Natural killer cell (primary cell): ENCODE data around the gene UTP4. TPM values are rescaled to one million over a fixed set of nuclear protein-coding genes. Genes with fewer than 3 reads are reported as not detected.

Experiments
- ATAC-seq, 3 donors: fragments of 150-1000 bp in 2 of 3; fragments of 200-7000 bp in 1 of 3; cut with Tn5 transposase; 1 replicate in 1 of 3; 2 replicates in 2 of 3; pipeline ENCODE4 v1.10.0; 2021; ENCODE audit warnings: mild to moderate bottlenecking in 2 of 3, moderate library complexity in 2 of 3
- DNase-seq, 2 donors: peaks; one replicate each; pipeline versions ENCODE4 v3.0.0 to v3.0.0-alpha.2; 2013 to 2021; ENCODE audit warnings: mixed read lengths in 1 of 2
- H3K27ac ChIP-seq: one replicate; pipeline ENCODE4 v1.5.1; 2013; ENCODE audit warnings: mild to moderate bottlenecking, low read length
- H3K27me3 ChIP-seq: one replicate; pipeline ENCODE4 v1.6.1; 2013; ENCODE audit warnings: low read length; ENCODE audit not compliant: control insufficient read depth, insufficient read depth
- H3K36me3 ChIP-seq: one replicate; pipeline ENCODE4 v1.6.1; 2013; ENCODE audit warnings: low read length; ENCODE audit not compliant: control insufficient read depth, insufficient read depth
- H3K4me1 ChIP-seq: one replicate; pipeline ENCODE4 v1.6.1; 2013; ENCODE audit warnings: low read length; ENCODE audit not compliant: control insufficient read depth, insufficient read depth
- H3K4me3 ChIP-seq: one replicate; pipeline ENCODE4 v1.5.1; 2013; ENCODE audit warnings: low read length
- H3K9me3 ChIP-seq: one replicate; pipeline ENCODE4 v1.6.1; 2013; ENCODE audit warnings: low read length; ENCODE audit not compliant: control insufficient read depth, insufficient read depth
- H3K27ac Mint-ChIP-seq, 2 donors: one replicate each; pipeline ENCODE4 v1.8.0; 2022; ENCODE audit warnings: mild to moderate bottlenecking in 2 of 2, mixed read lengths in 2 of 2, moderate library complexity in 1 of 2
- H3K27me3 Mint-ChIP-seq, 2 donors: one replicate each; pipeline ENCODE4 v1.8.0; 2022; ENCODE audit warnings: low read depth in 2 of 2, mixed read lengths in 2 of 2
- H3K36me3 Mint-ChIP-seq: one replicate; pipeline ENCODE4 v1.8.0; 2022; ENCODE audit warnings: mixed read lengths
- H3K4me1 Mint-ChIP-seq, 2 donors: one replicate each; pipeline ENCODE4 v1.8.0; 2022; ENCODE audit warnings: mixed read lengths in 2 of 2
- H3K4me3 Mint-ChIP-seq: one replicate; pipeline ENCODE4 v1.8.0; 2022; ENCODE audit warnings: mild to moderate bottlenecking, moderate library complexity, mixed read lengths
- H3K9me3 Mint-ChIP-seq, 2 donors: one replicate each; pipeline ENCODE4 v1.8.0; 2022; ENCODE audit warnings: mixed read lengths in 2 of 2
- CTCF ChIP-seq: fragments of 200-600 bp; IDR thresholded peaks from one replicate; pipeline ENCODE4 v1.8.0; 2022; ENCODE audit warnings: antibody characterized with exemption
- WGBS: methylation state at CpG from one replicate; pipeline ENCODE4 v1.1.7; 2013; ENCODE audit warnings: missing lambda C conversion rate; ENCODE audit not compliant: insufficient coverage; 5-methylcytosine and 5-hydroxymethylcytosine counted together
- intact Hi-C: fragments of 100-400 bp; cut with micrococcal nuclease; formaldehyde crosslinking; loops from one replicate; pipeline ENCODE4 v1.14.2; 2022
- total RNA-seq, 4 donors: library from RNA; stranded (reverse); fragments of 120-200 nt in 1 of 4; gene quantifications; one replicate each; pipeline versions ENCODE4 v1.2.3 to v1.2.4, GENCODE V29; 2013 to 2022

The UTP4 gene
- total RNA-seq, 3 donors from 2014 or later (not counting 1 experiment from before 2014, with no cell fraction given): 23.2 to 42.6 (median 36.3) TPM

- TF ChIP-seq CTCF: no peak
- under 1% methylated on average over 76 of the region's 76 CpGs for WGBS
- Histone ChIP-seq H3K4me1 (peaks cover 54% of the 10 kb centered on the region), H3K4me3 (peak overlapping the region; percentile 83), H3K36me3 (no peaks in the 10 kb centered on the region), H3K9me3 (no peaks in the 10 kb centered on the region), H3K27me3 (no peaks in the 10 kb centered on the region), H3K27ac (peak overlapping the region; percentile 60)
- Mint-ChIP-seq H3K4me1 (peaks cover 50 to 63% of the 10 kb centered on the region in 2 donors), H3K27ac (peak overlapping the region; percentile 83 to 88), H3K9me3 (no peaks in the 10 kb centered on the region), H3K4me3 (peak overlapping the region; percentile 80), H3K27me3 (no peaks in the 10 kb centered on the region), H3K36me3 (no peaks in the 10 kb centered on the region)
- peak; percentile 42 to 67 for DNase-seq
- intact Hi-C loops: no loop called here
- ATAC-seq: peak; percentile 21 to 30 (median 27)
These were observed 55.2 kb downstream of the UTP4 start for GRCh38 chr16:69187446-69188235.

- Histone ChIP-seq H3K9me3 (no peaks in the 10 kb centered on the region), H3K4me3 (peak overlapping the region; percentile 83), H3K36me3 (no peaks in the 10 kb centered on the region), H3K4me1 (peaks cover 54% of the 10 kb centered on the region), H3K27me3 (no peaks in the 10 kb centered on the region), H3K27ac (peak overlapping the region; percentile 60)
- TF ChIP-seq CTCF: no peak
- intact Hi-C loops: no loop called here
- Mint-ChIP-seq H3K4me3 (peak overlapping the region; percentile 80), H3K9me3 (no peaks in the 10 kb centered on the region), H3K36me3 (no peaks in the 10 kb centered on the region), H3K27ac (peak overlapping the region; percentile 83 to 88), H3K4me1 (peaks cover 55 to 67% of the 10 kb centered on the region in 2 donors), H3K27me3 (no peaks in the 10 kb centered on the region)
- WGBS: 0% methylated on average over 4 of the region's 5 CpGs
- DNase-seq (peak in 1 of 2 donors; percentile 73), ATAC-seq (peak; percentile 14 to 40 (median 31))
These were observed 55.7 kb downstream of the UTP4 start for GRCh38 chr16:69188236-69188549.

- 56% methylated on average over 5 of the region's 5 CpGs for WGBS
- Mint-ChIP-seq H3K4me1 (peaks cover 56 to 68% of the 10 kb centered on the region in 2 donors), H3K36me3 (no peaks in the 10 kb centered on the region), H3K9me3 (no peaks in the 10 kb centered on the region), H3K27ac (peak overlapping the region; percentile 83 to 88), H3K27me3 (no peaks in the 10 kb centered on the region), H3K4me3 (peak overlapping the region; percentile 80)
- ATAC-seq (no peak), DNase-seq (no peak)
- Histone ChIP-seq H3K27ac (no peak overlapping the region), H3K4me3 (no peak overlapping the region), H3K4me1 (peaks cover 52% of the 10 kb centered on the region), H3K27me3 (no peaks in the 10 kb centered on the region), H3K9me3 (no peaks in the 10 kb centered on the region), H3K36me3 (no peaks in the 10 kb centered on the region)
- no peak for TF ChIP-seq CTCF
- intact Hi-C loops: no loop called here
These were observed 56.3 kb downstream of the UTP4 start for GRCh38 chr16:69188716-69189115.
